Dermis blood vessel endothelial cell (primary cell): ENCODE results near the gene SVBP. TPM values are rescaled to one million over a fixed set of nuclear protein-coding genes. Genes with fewer than 3 reads are reported as not detected.
"Not testable (repeated sequence)": the region's sequence is repeated elsewhere in the genome, so short reads cannot be mapped to it uniquely, and the experiment has no call there.

Experiments used
- DNase-seq: peaks from one replicate; pipeline ENCODE4 v3.0.0; 2010
- total RNA-seq: library from RNA; depleted of rRNA; stranded (reverse); fragments of >200 nt; gene quantifications from 2 replicates; pipeline ENCODE4 v1.2.3, GENCODE V29; 2014

Gene SVBP
- total RNA-seq, 1 donor from 2014 or later = 23.3 TPM

GRCh38 chr1:42841010-42841409, 23.8 kb upstream of the SVBP start:
- no peak for DNase-seq

DNA sequence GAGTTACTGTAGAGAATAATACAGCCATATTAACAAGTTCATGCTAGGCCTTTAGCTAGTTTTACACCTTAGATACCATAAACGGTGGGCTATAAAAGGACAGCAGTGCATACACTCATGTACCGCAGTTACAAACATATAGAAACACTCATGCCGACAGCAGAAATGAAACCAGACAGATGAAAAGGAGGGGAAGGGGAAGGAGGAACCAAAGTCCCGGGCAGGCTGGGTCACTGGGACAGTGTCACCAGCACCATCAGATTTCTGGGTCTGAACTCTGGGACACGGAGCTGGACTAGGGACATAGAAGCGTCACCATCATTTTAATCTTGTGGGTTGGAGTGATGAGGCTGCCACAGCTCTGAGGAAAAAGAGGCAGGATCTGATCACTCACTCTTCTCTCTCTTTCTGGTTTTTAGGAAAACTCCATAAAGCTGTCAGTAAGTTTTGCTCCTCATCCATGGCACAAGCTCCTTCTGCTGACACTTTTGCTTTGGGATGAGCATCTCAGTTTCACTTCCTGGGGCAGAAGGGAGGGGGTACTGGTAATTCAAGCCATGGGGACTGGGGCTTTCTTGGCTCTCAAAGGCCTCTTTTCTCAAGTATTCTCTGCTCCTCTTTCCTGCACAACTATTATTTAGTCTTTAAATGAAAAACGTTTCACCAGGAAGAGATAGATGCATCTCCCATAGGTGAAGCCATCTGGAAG, 21.4 kb upstream of the SVBP start:
- no peak for DNase-seq

- no peak for DNase-seq
These were observed 20.5 kb upstream of the SVBP start for GRCh38 chr1:42837709-42838108.

- no peak for DNase-seq
These were observed 18.2 kb upstream of the SVBP start for GRCh38 chr1:42835422-42835821.

GRCh38 chr1:42834803-42835202, 17.6 kb upstream of the SVBP start:
- DNase-seq = no peak

DNA sequence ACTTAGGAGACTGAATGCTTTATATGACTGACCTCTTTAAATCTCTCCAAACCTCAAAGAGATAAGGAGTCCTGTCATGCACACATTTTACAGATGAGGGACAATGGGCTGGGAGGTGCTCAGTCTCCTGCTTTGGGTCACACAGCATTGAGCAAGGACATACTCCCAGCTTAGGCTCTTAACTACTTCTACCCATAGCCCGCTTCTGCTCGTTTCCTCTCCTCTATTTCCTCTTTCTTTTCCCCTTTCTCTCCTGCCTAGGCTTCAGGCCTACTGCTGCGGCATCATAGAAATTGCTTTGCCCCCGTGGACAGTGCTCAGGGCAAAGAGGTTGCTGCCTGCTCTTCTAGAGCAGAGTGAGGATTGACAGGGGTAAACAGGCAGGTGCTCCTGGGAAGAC, 16.8 kb upstream of the SVBP start:
- DNase-seq = no peak

GRCh38 chr1:42832641-42833240, 15.5 kb upstream of the SVBP start:
- no peak for DNase-seq

GRCh38 chr1:42831273-42831672, 14.1 kb upstream of the SVBP start:
- no peak for DNase-seq

GRCh38 chr1:42830631-42831030, 13.4 kb upstream of the SVBP start:
- DNase-seq = no peak

DNA sequence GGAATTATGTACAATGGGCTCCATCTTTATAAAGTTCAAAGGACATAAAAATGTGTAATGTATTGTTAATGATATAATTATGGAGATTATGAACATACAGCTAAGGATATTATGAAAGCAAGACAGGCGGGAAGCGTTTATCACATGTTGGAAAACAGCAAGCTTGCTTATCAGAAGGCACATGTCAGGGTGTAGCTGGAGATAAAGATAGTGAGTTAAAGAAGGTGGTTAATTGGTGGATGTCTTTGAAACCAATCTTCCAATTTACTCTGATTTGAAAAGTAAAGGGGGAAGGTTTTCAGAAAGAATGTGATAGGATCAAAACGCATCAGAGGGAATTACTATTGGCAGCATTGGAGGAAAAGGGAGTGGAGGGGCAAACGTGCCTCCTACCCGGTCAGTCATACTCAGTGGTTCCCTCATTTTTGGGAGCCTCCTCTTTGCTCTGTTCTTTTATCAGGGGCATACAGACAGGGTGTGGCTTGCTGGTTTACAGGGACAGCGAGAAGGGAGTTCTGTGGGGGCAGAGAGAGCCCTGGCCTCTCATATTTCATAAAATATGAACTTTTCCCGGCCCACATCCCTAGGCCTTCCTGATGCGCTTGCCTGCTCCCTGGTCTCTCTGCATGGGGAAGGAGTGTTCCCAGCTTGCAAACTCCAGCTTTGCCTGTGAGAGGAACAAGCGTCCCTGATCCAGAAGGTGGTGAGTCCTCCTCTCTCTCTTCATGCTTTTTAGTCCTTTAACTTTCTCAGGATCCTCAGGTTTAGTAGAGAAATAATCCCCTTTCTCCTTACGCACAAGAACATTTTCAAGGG, 8.0 kb upstream of the SVBP start:
- no peak for DNase-seq

DNA sequence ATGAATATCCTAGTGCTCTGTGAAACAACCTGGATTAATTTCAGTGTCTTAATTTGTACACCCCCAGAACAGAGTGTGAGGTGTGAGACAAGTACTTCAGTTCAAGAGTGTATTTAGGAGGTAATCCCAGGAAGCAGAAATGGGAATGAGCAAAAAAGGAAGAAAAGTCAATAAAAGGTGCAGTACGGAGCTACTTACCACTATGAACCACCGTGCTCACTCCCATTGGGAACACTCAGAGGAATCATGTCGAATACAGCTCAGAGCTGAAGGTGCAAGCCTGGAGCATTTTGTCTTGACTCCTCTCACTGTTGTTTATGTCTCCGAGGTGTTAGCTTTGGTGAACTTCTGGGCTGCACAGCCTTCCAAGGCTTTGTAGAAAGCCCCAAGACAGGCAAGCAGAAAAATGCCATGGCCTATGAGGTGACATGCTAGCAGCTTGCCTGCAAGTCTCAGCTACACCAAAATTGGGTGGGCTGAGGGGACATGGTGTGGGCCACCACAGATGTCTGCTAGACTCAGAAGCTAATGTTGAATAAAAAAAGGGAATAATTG, 7.4 kb upstream of the SVBP start:
- no peak for DNase-seq

- DNase-seq = no peak
These were observed 5.7 kb upstream of the SVBP start for GRCh38 chr1:42822800-42823392.

- no peak for DNase-seq
These were observed 4.5 kb upstream of the SVBP start for GRCh38 chr1:42821690-42822089.

DNA sequence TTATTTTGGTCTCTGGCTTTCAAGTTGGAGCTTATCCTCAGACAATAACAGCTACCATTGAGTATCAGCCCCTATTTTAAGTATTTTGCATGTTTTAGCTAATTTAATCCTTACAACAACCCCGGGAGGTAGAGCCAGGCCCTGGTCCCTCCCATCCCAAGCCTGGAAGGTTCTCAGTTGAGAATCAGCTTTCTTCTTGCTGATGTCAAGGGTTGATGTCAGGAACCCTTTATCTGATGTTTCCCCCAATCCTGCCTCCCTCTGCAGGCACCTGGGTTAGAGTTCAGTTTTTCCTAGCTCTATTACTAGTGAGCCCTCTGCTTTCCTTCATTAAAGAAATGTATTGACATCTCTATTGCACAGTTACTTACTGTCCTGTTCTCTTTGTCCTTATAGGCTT, 3.6 kb upstream of the SVBP start:
- DNase-seq = no peak

DNA sequence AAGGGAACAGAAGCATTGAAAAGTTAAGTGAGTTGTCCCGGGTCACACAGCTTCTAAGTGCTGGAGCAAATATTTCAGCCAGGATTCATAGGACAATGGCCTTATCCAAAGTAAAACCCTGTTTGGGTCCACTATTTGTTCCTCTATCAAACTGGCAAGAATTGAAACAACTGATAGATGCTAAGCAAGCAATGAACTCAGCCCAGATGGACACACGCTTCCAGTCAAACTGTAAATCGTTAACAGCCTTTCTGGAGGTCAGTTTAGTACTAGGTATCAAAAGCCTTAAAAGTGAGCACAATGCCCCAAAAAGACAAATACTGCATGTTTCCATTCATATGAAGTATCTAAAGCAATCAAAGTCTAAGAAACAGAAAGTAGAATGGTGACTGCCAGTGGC, 779 bp upstream of the SVBP start:
- no peak for DNase-seq

DNA sequence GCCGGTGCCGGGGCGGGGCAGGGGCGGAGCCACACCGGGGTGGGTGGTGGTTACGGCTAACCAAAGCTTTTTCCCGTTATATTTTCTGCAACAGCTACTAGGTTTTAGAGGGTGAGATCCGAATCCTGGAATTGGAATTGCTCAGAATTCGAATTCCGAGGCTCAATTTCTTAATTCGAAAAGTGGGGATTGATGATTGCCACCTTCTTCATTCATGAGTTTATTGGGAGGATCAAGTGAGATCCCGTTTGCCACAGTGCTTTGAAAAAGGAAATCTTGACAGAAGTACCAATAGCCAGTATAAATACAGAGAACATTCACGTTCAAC, 207 bp upstream of the SVBP start:
- no peak for DNase-seq

DNA sequence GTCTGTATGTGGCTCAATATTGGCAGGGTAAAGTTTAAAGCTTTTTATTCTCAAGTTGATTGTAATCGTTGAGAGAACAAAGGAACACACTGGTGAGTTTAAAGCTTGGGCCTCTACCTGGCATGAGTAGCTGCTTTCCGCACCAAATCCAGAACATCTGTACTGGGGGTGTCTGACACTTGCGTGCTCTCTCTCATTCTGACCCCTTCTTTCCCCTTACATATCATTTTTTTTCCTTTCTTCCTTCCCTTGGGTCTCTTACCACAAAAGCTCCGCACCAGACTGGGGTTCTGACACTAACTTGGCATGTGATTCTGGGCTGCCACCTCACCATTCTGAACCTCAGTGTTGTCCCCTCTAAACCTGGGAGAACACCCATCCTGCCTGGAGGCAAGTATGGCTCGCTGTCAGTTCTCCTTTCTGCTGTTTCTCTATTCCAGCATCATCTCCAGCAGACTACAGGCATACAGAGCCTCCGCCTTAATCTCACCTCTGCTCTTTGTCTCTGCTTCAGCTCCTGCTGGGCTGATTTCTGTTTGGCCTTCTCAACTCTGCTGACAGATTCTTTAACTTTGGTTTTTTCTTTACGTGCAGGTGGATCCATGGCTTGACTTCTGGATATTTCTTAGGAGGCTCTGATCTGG, 1.1 kb downstream of the SVBP start:
- DNase-seq = no peak

DNA sequence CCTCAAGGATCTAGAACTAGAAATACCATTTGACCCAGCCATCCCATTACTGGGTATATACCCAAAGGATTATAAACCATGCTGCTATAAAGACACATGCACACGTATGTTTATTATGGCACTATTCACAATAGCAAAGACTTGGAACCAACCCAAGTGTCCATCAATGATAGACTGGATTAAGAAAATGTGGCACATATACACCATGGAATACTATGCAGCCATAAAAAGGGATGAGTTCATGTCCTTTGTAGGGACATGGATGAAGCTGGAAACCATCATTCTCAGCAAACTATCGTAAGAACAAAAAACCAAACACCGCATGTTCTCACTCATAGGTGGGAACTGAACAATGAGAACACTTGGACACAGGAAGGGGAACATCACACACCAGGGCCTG, 2.4 kb downstream of the SVBP start:
- not testable (repeated sequence) for DNase-seq

DNA sequence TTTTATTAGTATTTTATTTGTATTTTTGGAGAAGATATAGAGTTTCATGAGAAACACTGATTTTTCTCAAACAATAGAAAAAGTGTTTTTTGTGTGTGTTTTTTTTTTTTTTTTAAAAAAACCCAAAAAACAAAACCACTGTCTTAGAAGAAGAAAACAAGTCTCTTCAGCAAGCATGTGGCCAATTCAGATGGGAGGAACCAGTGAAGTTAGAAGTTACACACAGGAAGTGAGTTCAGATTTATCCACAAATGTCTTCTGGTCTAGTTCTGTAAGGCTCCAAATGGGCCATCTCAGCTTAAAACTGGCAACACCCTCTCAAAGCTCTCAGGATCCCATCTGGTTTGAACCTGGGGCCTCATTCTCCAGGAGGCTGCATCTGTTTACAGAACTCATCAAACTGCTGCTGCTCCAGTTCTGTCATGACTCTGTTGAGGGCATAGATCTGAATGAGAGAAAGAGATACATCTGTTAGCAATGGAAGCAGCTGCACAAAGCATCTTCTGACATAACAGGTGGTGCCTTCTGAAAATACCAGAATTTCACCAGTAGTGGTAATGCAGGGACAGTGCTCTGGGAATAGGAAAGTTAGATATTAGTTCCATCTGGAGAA, 10.0 kb downstream of the SVBP start:
- DNase-seq = no peak

DNA sequence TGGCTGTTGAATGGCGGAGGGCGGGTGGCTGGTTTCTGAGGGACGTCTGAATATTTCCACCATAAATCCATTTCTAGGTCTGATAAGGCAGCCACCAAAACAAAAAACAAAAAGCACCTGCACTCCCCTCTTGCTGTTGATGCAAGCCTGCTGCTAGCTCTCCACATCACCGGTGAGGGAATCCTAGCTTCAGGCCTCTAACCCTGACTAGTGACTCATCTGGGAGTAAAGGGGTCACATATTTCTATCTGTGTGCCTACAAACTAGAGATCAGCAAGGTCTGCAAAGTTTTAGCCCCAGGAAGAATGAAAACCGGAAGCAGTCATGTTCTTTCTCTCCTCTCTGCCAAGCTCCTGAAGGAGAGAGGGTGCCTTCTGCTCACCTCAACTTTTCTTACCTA, 10.6 kb downstream of the SVBP start:
- DNase-seq = no peak

- DNase-seq = no peak
These were observed 11.0 kb downstream of the SVBP start for GRCh38 chr1:42806171-42806570.

- no peak for DNase-seq
These were observed 15.2 kb downstream of the SVBP start for GRCh38 chr1:42801832-42802473.
